GM20431 (cell line): ENCODE results near the gene PRICKLE2.

Experiments
- in situ Hi-C: fragments of 300-500 bp; cut with MseI, MboI; formaldehyde crosslinking; loops from one replicate; pipeline ENCODE4 v1.15.0; 2020; ENCODE audit warnings: low sequenced_read_pairs; ENCODE audit not compliant: unreplicated experiment

PRICKLE2 gene

GRCh38 chr3:64061628-64062027 lies 163.6 kb downstream of the PRICKLE2 start:
- in situ Hi-C loops, result no loop called here

GRCh38 chr3:64059484-64060175 lies 165.6 kb downstream of the PRICKLE2 start:
- in situ Hi-C loops, result no loop called here

- in situ Hi-C loops, result no loop called here
Observed at GRCh38 chr3:64058566-64058965, 166.7 kb downstream of the PRICKLE2 start.

- in situ Hi-C loops, result no loop called here
Observed at GRCh38 chr3:64057231-64057630, 168.0 kb downstream of the PRICKLE2 start.

- in situ Hi-C loops, result no loop called here
Observed at GRCh38 chr3:64056606-64057180, 168.6 kb downstream of the PRICKLE2 start.

- in situ Hi-C loops, result no loop called here
Observed at GRCh38 chr3:64055076-64055475, 170.2 kb downstream of the PRICKLE2 start.

GRCh38 chr3:64054488-64054887 lies 170.8 kb downstream of the PRICKLE2 start:
- in situ Hi-C loops, result no loop called here

- in situ Hi-C loops, result no loop called here
Observed at GRCh38 chr3:64053581-64053980, 171.7 kb downstream of the PRICKLE2 start.

GRCh38 chr3:64053117-64053516 lies 172.1 kb downstream of the PRICKLE2 start:
- in situ Hi-C loops, result no loop called here

- in situ Hi-C loops, result no loop called here
Observed at GRCh38 chr3:64049832-64050231, 175.4 kb downstream of the PRICKLE2 start.

- in situ Hi-C loops, result no loop called here
Observed at GRCh38 chr3:64049136-64049535, 176.1 kb downstream of the PRICKLE2 start.

- in situ Hi-C loops, result no loop called here
Observed at GRCh38 chr3:64048631-64049061, 176.6 kb downstream of the PRICKLE2 start.

- in situ Hi-C loops, result no loop called here
Observed at GRCh38 chr3:64047787-64048186, 177.5 kb downstream of the PRICKLE2 start.

GRCh38 chr3:64046996-64047594 lies 178.2 kb downstream of the PRICKLE2 start:
- in situ Hi-C loops, result no loop called here

GRCh38 chr3:64046592-64046991 lies 178.7 kb downstream of the PRICKLE2 start:
- in situ Hi-C loops, result no loop called here

- in situ Hi-C loops, result no loop called here
Observed at GRCh38 chr3:64042952-64043351, 182.3 kb downstream of the PRICKLE2 start.
